NCI-H146 (cell line): ENCODE results near the gene NUS1.
"Not testable (repeated sequence)": the region's sequence is repeated elsewhere in the genome, so short reads cannot be mapped to it uniquely, and the experiment has no call there.

Source experiments
- DNase-seq: peaks from one replicate; lab custom pipeline; 2025; lab: John Stamatoyannopoulos, UW

The NUS1 gene

GRCh38 chr6:117674991-117675657 lies at the start of gene NUS1:
Gene NUS1 (plus strand): TSS chr6:117675469. CDS start chr6:117675671, 202 bp downstream.
- DNase-seq, result peak; percentile 97

DNA sequence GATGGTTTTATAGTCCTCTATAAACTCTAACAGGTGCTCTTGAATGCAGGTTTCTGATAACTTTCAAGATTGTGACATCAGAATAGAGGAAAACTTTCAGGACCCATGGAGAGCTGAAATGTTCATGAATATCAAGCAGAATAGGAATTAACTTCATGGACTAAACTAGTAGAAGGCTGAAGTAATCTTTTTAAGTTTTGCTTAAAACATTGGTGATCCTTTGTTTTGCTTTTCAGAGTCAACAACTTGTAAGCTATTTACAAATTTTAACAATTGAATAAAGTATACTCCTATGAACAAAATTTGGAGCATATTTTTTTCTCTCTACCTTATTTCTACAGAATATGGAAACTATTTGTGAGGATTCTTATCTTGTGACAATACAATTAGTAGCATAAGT lies 47.7 kb upstream of the NUS1 start:
- DNase-seq, result no peak

DNA sequence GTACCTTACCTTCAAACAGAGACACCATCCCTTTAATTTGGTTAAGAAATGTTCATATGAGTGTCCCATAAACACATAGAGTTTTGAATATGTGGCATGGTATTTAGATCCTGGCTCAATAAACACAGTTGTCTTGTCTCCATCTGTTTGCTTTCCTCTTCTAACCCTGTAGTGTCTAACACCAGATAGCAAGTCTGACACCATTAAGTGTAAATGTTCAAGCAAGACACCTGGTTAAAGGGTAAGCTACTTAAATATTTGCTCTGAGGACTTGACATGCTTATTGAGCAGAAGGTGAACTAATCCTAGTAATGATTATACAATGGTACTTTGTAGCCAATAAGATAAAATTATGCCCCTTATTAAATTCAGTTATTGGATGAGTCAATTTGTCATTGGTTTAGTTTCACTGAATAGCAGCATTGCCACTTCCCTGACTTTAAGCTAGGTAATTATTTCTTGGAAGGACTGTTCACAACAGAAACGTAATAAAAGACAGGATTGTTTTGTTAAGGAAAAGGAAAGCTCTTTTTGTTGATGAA lies 46.1 kb upstream of the NUS1 start:
- no peak for DNase-seq

GRCh38 chr6:117637770-117638169 lies 37.5 kb upstream of the NUS1 start:
- DNase-seq, result no peak

- DNase-seq, result no peak
Measured at GRCh38 chr6:117642976-117643375, 32.3 kb upstream of the NUS1 start.

DNA sequence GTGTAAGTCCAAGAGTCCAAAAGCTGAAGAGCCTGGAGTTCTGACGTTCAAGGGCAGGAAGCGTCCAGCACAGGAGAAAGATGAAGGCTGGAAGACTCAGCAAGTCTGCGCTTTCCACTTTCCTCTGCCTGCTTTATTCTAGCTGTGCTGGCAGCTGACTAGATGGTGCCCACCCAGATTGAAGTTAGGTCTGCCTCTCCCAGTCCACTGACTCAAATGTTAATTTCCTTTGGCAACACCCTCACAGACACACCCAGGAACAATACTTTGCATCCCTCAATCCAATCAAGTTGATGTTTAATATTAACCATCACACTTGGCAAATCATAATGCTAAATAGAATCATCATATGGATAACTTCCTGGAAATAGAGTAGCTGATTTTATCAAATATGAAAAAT lies 23.3 kb upstream of the NUS1 start:
- not testable (repeated sequence) for DNase-seq

- no peak for DNase-seq
Measured at GRCh38 chr6:117653949-117654348, 21.3 kb upstream of the NUS1 start.

DNA sequence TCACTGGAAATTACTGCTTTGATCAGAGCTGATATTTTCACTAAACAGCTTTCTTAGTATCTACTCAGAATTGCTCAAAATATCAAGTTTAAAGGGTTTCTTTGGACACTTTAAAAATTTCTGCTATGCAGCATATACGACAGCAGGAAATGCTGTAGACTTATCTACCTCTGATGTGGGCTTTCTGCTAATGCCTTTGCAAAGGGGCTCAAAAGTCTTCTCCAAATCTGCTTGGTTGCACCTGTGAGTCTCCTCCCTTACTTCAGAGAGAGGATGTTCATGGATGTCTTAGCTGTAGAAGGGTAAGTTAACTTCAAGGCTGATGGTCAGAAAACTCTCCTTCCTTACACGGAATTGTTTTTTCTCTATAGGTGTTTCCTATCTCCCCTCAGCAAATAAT lies 19.9 kb upstream of the NUS1 start:
- DNase-seq, result no peak

DNA sequence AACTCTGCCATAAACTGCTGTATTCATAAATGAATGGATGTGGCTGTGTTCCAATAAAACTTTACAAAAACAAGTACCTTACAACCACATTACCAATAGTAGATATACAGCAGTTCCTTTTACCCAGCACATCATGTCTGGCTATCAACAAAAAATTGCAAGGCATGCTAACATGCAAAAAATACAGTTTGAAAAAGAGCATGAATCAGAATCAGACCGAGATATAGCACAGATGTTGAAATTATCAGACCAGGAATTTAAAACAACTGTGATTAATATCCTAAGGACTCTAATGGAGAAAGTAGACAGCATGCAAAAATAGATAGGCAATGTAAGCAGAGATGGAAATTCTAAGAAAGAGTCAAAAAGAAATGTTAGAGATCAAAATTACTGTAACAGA lies 8.4 kb upstream of the NUS1 start:
- no peak for DNase-seq

DNA sequence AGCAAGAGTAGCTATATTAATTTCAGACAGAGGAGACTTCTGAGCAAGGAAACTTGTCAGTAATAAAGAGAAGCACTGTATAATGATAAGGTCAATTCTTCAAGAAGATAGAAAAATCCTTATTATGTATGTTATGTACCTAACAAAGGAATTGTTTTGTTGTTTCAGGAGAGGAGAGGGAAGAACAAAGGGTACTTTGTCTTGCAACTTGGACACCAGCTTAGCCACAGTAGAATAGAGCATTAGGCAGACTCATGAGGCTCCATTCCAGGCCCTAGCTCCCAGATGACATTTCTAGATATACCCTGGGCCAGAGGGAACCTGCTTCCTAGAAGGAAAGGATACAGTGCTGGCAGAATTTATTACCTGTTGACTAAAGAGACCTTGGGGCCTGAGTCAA lies 6.5 kb upstream of the NUS1 start:
- DNase-seq, result no peak

DNA sequence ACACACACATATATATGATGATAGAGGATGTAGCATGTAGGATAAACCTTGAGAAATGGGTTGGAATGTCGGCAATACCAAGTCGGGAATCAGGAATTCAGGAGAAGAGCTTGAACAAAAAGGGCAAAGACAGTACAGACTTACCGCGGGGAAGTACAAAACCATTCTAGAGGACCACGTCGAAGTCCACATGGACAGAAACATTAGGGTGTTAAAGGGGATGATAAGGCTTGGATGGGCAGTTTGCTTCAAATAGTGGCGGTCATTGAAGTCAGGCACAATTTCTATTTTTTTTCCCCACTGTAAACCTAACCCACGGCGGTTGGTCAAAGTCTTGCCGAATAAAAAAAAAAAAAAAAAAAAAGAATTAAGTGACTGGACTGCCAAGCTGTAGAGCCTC lies 766 bp upstream of the NUS1 start:
- peak; percentile 27 for DNase-seq

GRCh38 chr6:117675658-117676301 lies 511 bp downstream of the NUS1 start:
- not testable (repeated sequence) for DNase-seq

- no peak for DNase-seq
Measured at GRCh38 chr6:117676577-117677218, 1.4 kb downstream of the NUS1 start.

DNA sequence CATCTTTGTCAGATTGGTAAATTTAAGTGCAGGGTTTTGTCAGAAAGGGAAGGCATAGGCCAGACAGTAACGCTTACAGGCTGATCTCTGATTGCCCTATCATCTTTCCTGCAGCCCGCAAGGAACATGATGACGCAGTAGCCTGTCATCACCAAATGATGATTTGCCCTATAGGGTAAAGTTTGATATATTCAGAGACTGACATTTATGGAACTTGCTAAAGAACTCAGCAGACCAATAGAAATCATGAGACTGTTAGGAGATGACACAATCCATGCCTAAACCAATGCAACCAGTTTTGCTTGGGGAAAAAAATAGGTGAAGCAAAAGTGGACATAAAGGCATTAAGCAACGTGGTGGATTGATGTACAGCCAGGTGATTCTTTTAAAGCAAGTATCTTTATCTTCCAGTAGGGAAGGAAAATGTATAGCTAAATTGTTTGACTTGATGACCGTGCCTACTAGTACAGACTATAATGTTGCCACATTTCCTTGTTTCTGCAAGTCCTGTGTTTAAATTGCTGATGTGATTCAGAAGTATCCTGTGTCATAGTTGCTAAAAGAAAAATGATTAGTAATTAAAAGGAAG lies 2.4 kb downstream of the NUS1 start:
- DNase-seq, result no peak

DNA sequence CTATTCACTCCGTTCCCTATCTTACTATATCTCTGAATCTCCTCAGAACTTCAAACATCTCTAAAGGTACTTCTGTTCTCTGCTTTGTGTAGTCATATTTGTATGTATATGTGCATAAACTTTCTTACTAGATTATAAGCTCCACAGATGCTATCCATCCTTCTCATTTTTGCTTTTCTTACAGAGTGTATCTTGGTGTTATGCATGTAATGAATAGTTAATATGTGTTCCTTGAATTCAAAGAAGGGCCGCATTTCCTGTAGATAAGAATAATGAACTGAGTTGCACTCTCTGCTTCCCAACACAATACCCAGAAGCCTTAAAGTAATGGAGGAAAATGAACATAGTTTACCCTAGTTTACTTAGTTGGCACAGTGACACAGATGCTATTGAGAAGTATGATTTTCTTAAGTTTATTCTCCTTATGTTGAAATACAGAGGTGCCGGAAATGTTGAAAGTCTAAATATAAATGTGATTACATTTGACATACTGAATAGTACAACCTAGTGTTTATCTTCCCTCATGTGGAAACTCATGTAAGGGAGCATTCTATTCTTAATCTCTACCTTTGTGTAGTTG lies 6.0 kb downstream of the NUS1 start:
- no peak for DNase-seq

DNA sequence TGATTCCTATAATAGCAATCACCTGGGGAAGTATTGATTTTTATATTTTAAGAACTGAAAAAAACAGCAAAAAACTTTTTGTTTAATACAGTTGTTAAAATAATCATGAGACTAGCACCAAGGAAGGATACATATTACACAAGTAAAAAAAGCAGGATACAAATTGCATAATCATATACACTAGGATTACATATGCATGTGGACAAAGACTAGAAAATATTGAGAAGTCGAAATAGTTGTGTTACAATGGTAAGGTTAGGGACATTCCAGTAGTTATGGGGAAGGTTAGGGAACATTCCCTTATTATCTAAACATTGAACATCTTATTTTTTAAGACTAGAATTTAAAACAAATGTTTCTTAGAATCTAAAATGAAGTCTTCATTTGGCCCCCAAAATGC lies 9.5 kb downstream of the NUS1 start:
- no peak for DNase-seq

DNA sequence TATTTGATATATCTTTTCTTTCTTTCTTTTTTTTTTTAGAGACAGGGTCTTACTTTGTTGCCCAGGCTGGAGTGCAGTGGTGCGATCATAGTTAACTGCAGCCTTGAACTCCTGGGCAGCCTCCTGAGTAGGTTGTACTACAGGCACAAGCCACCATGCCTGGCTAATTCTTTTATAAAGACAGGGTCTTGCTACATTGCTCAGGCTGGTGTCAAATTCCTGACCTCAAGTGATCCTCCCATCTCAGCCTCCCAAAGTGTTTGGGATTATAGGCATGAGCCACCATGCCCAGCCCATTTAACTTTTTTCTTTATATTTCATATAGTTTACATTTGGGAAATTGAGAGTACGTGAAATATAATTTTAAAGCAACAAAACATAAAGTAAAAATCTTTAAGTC lies 10.1 kb downstream of the NUS1 start:
- DNase-seq, result no peak

- no peak for DNase-seq
Measured at GRCh38 chr6:117687021-117687648, 11.9 kb downstream of the NUS1 start.

DNA sequence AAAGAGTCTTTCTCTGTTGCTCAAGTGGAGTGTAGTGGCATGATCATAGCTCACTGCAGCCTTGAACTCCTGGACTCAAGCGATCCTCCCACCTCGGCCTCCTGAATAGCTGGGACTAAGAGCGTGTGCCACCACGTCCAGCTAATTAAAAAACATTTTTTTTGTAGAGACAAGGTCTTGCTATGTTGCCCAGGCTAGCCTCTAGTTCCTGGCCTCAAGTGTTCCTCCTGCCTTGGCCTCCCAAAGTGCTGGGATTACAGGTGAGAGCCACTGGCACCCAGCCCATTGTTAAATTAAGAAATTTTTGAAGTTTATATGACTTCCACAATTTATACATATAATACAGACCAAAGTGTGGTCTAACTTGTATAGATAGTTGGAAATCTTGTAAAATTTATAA lies 14.3 kb downstream of the NUS1 start:
- DNase-seq, result not testable (repeated sequence)

- no peak for DNase-seq
Measured at GRCh38 chr6:117706504-117706903, 31.2 kb downstream of the NUS1 start.

DNA sequence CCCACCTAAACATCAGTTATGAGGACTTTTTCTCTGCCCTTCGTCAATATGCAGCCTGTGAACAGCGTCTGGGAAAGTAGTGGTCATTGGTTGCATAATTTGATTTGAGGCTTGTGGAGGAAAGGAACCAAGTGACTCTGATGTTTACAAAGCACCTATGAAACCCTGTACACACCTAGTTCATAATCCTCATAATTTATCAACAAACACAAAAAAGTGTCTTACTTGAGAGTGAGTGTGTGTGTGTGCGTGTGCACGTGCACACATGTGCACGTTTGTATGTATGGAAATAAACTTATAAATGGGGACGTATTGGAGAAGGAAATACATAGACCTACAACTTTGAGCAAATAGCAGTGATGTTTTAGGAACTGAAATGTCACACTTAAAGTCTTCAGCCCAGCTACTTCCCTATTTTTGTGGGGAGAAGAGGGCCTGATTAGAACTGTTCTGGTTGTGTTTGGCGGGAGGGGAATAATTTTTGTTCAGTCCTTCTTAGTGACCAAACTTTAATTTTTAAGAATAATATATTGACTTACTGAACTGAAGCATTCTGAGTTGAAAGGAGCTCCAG lies 31.8 kb downstream of the NUS1 start:
- not testable (repeated sequence) for DNase-seq

DNA sequence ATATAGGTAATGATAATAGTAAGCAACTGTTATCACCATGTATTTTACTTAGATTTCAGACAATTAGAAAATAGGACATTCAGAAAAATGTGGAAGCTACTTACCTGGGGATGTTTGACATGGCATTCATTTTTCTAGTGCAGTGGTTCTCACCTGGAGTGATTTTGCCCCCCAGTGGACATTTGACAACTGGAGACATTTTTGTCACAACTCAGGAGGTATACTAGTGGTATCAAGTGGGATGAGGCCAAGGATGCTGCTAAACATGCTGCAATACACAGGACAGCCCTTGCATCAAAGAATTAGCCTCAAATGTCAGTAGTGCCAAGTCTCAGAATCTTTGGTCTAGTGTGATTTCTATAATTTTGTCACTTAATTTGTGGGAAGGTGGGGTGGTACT lies 36.1 kb downstream of the NUS1 start:
- DNase-seq, result no peak
